Hindlimb muscle (tissue), 1 donor: ENCODE measurements around the gene GPR139. TPM values are rescaled to one million over a fixed set of nuclear protein-coding genes. Genes with fewer than 3 reads are reported as not detected.

ENCODE experiments used
- DNase-seq: peaks from one replicate; pipeline ENCODE4 v3.0.0-alpha.2; 2013
- polyA plus RNA-seq: library from polyadenylated mRNA; unstranded; fragments of 120-200 nt; gene quantifications from one replicate; pipeline ENCODE4 v1.2.1, GENCODE V29; 2013; ENCODE audit not compliant: insufficient read length

Gene GPR139
- polyA plus RNA-seq = not detected

GRCh38 chr16:20073203-20074098 is at the start of gene GPR139:
Gene GPR139 (minus strand): TSS chr16:20073890. CDS start chr16:20073616, 274 bp downstream.
- no peak for DNase-seq

GRCh38 chr16:20122011-20122410 is 48.3 kb upstream of the GPR139 start:
- no peak for DNase-seq

- no peak for DNase-seq
Observed at GRCh38 chr16:20114356-20114755, 40.7 kb upstream of the GPR139 start.

GRCh38 chr16:20111143-20111542 is 37.5 kb upstream of the GPR139 start:
- DNase-seq = no peak

- no peak for DNase-seq
Observed at GRCh38 chr16:20107083-20107482, 33.4 kb upstream of the GPR139 start.

- DNase-seq = no peak
Observed at GRCh38 chr16:20104563-20105183, 31.0 kb upstream of the GPR139 start.

- DNase-seq = no peak
Observed at GRCh38 chr16:20102521-20102920, 28.8 kb upstream of the GPR139 start.

GRCh38 chr16:20102021-20102420 is 28.3 kb upstream of the GPR139 start:
- DNase-seq = no peak

- no peak for DNase-seq
Observed at GRCh38 chr16:20099375-20099774, 25.7 kb upstream of the GPR139 start.

- DNase-seq = no peak
Observed at GRCh38 chr16:20094157-20094556, 20.5 kb upstream of the GPR139 start.

- DNase-seq = no peak
Observed at GRCh38 chr16:20089246-20089965, 15.7 kb upstream of the GPR139 start.

GRCh38 chr16:20084624-20085226 is 11.0 kb upstream of the GPR139 start:
- DNase-seq = no peak

- no peak for DNase-seq
Observed at GRCh38 chr16:20079106-20079505, 5.4 kb upstream of the GPR139 start.

GRCh38 chr16:20075243-20075642 is 1.6 kb upstream of the GPR139 start:
- no peak for DNase-seq

GRCh38 chr16:20074099-20074991 is 655 bp upstream of the GPR139 start:
- no peak for DNase-seq

- no peak for DNase-seq
Observed at GRCh38 chr16:20072874-20073202, 852 bp downstream of the GPR139 start.

- no peak for DNase-seq
Observed at GRCh38 chr16:20072146-20072873, 1.4 kb downstream of the GPR139 start.

GRCh38 chr16:20064931-20065330 is 8.8 kb downstream of the GPR139 start:
- DNase-seq = no peak

- DNase-seq = no peak
Observed at GRCh38 chr16:20064520-20064919, 9.2 kb downstream of the GPR139 start.

GRCh38 chr16:20061132-20061531 is 12.6 kb downstream of the GPR139 start:
- DNase-seq = no peak

- no peak for DNase-seq
Observed at GRCh38 chr16:20056436-20056835, 17.3 kb downstream of the GPR139 start.
